ENCODE data around the gene GTPBP4. TPM values are rescaled to one million over a fixed set of nuclear protein-coding genes. Genes with fewer than 3 reads are reported as not detected.
A peak's percentile ranks its signal among the peaks of the same experiment; 100 is the strongest.

The GTPBP4 gene
- total RNA-seq, 1 donor from 2014 or later, result 53.4 TPM

DNA sequence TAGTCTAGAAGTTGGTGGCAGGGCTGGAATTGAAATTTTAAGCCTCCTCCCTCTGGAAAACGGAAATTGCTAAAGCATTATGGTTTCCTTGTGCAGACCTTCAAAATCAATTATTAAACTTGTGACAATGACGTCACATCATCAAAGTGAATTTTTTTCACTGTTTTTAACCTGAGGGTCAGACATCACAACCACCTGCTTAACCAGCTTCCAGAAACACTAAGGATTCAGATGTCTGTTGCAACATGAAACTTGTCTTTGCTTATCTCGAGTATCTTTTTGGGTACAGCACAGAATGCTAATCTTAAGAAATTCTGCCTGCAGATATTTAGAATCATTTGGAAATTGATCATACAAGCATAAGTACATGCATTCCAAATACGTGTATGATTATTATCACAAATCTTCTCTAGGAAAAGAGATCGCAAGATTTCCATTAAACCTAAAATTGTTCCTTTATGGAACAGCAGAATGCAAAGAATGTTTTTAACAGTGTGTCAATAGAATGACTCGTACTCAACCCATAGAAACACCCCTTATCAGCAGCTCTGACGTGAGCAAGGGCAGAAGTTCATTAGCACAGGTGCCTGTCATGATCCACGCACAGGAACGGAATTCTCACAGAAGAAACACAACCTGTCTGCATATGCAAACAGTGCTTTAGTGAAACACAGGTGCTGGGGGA is 4.1 kb upstream of the GTPBP4 start:
- Histone ChIP-seq H3K36me3 (no peaks in the 10 kb centered on the region), H3K9me3 (ENCODE audit: low read depth) (peaks cover 6% of the 10 kb centered on the region), H3K79me2 (ENCODE audit: low read depth) (peaks cover 19% of the 10 kb centered on the region), H3K27ac (no peak overlapping the region), H2AFZ (replicated peaks) (no peak overlapping the region), H4K20me1 (ENCODE audit: low read depth) (peaks cover 6% of the 10 kb centered on the region), H3K4me3 (no peak overlapping the region), H3K4me2 (no peak overlapping the region), H3K4me1 (peaks cover 6% of the 10 kb centered on the region), H3K27me3 (no peaks in the 10 kb centered on the region), H3F3A (ENCODE audit: low read depth) (no peaks in the 10 kb centered on the region), H3K9ac (no peak overlapping the region)
- peaks cover 13% of the 10 kb centered on the region for H3K4me1 Mint-ChIP-seq
- H3K4me3 Mint-ChIP-seq, result no peak overlapping the region
- peaks cover 17% of the 10 kb centered on the region for H3K9me3 Mint-ChIP-seq
- H3K27me3 Mint-ChIP-seq (ENCODE audit: insufficient read depth, low read depth), result no peaks in the 10 kb centered on the region
- TF ChIP-seq EZH2 (IDR thresholded peaks at IDR 0.05), result no peak
- TF ChIP-seq EZH2phosphoT487 (IDR thresholded peaks at IDR 0.05), result no peak
- TF ChIP-seq, protein P1, sequence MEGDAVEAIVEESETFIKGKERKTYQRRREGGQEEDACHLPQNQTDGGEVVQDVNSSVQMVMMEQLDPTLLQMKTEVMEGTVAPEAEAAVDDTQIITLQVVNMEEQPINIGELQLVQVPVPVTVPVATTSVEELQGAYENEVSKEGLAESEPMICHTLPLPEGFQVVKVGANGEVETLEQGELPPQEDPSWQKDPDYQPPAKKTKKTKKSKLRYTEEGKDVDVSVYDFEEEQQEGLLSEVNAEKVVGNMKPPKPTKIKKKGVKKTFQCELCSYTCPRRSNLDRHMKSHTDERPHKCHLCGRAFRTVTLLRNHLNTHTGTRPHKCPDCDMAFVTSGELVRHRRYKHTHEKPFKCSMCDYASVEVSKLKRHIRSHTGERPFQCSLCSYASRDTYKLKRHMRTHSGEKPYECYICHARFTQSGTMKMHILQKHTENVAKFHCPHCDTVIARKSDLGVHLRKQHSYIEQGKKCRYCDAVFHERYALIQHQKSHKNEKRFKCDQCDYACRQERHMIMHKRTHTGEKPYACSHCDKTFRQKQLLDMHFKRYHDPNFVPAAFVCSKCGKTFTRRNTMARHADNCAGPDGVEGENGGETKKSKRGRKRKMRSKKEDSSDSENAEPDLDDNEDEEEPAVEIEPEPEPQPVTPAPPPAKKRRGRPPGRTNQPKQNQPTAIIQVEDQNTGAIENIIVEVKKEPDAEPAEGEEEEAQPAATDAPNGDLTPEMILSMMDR (IDR thresholded peaks at IDR 0.05), result no peak
- H3K27ac Mint-ChIP-seq, result no peak overlapping the region
- H3K36me3 Mint-ChIP-seq, result peaks cover 8% of the 10 kb centered on the region
- DNase-seq (ENCODE audit: low spot score), result no peak

DNA sequence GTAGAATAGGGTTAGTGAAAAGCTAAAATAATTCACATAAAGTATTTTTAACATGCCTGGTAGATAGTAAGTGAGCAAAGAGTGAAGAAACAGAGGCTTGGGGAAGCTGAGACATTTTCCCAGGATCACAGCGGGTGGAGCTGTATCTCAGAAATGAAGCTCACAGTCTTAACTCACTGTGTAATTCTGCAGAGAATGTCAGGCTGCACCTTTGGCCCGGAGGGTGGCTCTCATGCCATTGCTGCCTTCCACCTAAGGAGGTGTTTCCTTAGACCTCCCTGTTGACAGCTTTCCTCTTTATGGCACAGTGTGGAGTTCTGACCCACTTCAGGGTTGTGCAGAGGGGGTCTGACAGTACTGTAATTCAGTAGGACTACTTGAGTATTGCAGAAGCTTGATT is 2.9 kb upstream of the GTPBP4 start:
- Mint-ChIP-seq H3K9me3 (peaks cover 11% of the 10 kb centered on the region), H3K27ac (no peak overlapping the region), H3K4me1 (peaks cover 23% of the 10 kb centered on the region), H3K27me3 (ENCODE audit: insufficient read depth, low read depth) (no peaks in the 10 kb centered on the region), H3K4me3 (no peak overlapping the region), H3K36me3 (peaks cover 9% of the 10 kb centered on the region)
- Histone ChIP-seq H3K79me2 (ENCODE audit: low read depth) (peaks cover 31% of the 10 kb centered on the region), H3K4me1 (peaks cover 16% of the 10 kb centered on the region), H3K36me3 (no peaks in the 10 kb centered on the region), H3K9ac (no peak overlapping the region), H3F3A (ENCODE audit: low read depth) (no peaks in the 10 kb centered on the region), H3K4me2 (no peak overlapping the region), H4K20me1 (ENCODE audit: low read depth) (peaks cover 17% of the 10 kb centered on the region), H3K27me3 (no peaks in the 10 kb centered on the region), H3K27ac (no peak overlapping the region), H3K9me3 (ENCODE audit: low read depth) (peaks cover 4% of the 10 kb centered on the region), H2AFZ (replicated peaks) (no peak overlapping the region), H3K4me3 (no peak overlapping the region)
- no peak for DNase-seq (ENCODE audit: low spot score)
- TF ChIP-seq, protein P1 (IDR thresholded peaks at IDR 0.05), result no peak
- no peak for TF ChIP-seq EZH2 (IDR thresholded peaks at IDR 0.05)
- TF ChIP-seq EZH2phosphoT487 (IDR thresholded peaks at IDR 0.05), result no peak

DNA sequence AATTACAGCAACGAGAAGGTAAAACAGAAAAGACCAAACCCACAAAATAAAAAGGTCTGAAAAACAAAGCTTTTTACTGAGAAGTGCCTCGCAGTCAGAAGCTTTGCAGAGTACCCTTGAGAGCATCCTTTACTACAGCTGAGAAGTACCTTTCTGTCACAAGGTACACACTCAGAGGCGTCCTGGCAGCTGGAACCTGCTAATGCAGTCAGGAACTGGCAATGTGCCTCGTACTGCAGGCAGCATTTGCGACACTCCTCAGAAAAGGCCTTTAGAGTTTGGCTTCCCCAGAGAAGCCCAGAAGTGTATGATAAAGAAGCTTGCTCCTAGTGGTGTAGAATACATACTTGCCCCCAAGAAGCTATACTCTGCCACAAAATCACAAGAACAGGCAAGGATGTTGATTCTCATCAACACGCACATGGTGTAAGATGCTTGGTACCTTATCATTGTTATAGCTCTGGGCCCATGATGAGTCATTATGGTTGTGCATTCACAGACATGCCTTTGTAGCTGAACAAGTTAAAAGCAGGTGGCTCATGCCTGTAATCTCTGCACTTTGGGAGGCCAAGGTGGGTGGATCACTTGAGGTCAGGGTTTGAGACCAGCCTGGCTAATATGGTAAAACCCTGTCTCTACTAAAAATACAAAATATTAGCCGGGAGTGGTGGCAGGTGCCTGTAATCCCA is 2.0 kb upstream of the GTPBP4 start:
- DNase-seq (ENCODE audit: low spot score), result no peak
- Histone ChIP-seq H3K79me2 (ENCODE audit: low read depth) (peaks cover 40% of the 10 kb centered on the region), H3K4me2 (no peak overlapping the region), H2AFZ (replicated peaks) (no peak overlapping the region), H3K36me3 (no peaks in the 10 kb centered on the region), H3F3A (ENCODE audit: low read depth) (no peaks in the 10 kb centered on the region), H4K20me1 (ENCODE audit: low read depth) (peaks cover 26% of the 10 kb centered on the region), H3K4me1 (peaks cover 16% of the 10 kb centered on the region), H3K27ac (no peak overlapping the region), H3K4me3 (no peak overlapping the region), H3K27me3 (no peaks in the 10 kb centered on the region), H3K9ac (no peak overlapping the region), H3K9me3 (ENCODE audit: low read depth) (no peaks in the 10 kb centered on the region)
- H3K4me3 Mint-ChIP-seq, result peak overlapping the region; percentile 96
- H3K4me1 Mint-ChIP-seq, result peaks cover 23% of the 10 kb centered on the region
- H3K36me3 Mint-ChIP-seq, result peaks cover 3% of the 10 kb centered on the region
- no peak overlapping the region for H3K27ac Mint-ChIP-seq
- no peak for TF ChIP-seq EZH2 (IDR thresholded peaks at IDR 0.05)
- TF ChIP-seq EZH2phosphoT487 (IDR thresholded peaks at IDR 0.05), result no peak
- TF ChIP-seq, protein P1 (IDR thresholded peaks at IDR 0.05), result no peak
- peaks cover 2% of the 10 kb centered on the region for H3K9me3 Mint-ChIP-seq
- H3K27me3 Mint-ChIP-seq (ENCODE audit: insufficient read depth, low read depth), result no peaks in the 10 kb centered on the region

Data from neural progenitor cell (in vitro differentiated cells).